ENCODE data around the gene KRT33A. TPM values are rescaled to one million over a fixed set of nuclear protein-coding genes. Genes with fewer than 3 reads are reported as not detected.

Gene KRT33A
- total and polyA plus RNA-seq, 4 donors = not detected

GRCh38 chr17:41332239-41332638, 18.4 kb downstream of the KRT33A start (continued):
- TF ChIP-seq CTCF (IDR thresholded peaks at IDR 0.05; ENCODE audit: low read depth, low read length, missing input control) (no peak), FOXA1 (IDR thresholded peaks at IDR 0.05) (no peak), RAD21 (IDR thresholded peaks at IDR 0.05) (no peak), NR2F2 (IDR thresholded peaks at IDR 0.05) (no peak), EGR1 (IDR thresholded peaks at IDR 0.05; ENCODE audit: low read depth in 2 of 2) (no peak), ATF3 (IDR thresholded peaks at IDR 0.05) (no peak)

- WGBS = 76% methylated on average over 7 of the region's 7 CpGs
Measured at GRCh38 chr17:41331606-41332005, 19.0 kb downstream of the KRT33A start.

More at GRCh38 chr17:41331606-41332005, 19.0 kb downstream of the KRT33A start:
- no peaks in the 10 kb centered on the region for H3K36me3 ChIP-seq (ENCODE audit: control insufficient read depth in 4 of 4, insufficient read depth in 3 of 4, low read depth in 1 of 4, low read length in 3 of 4)
- H3K4me1 ChIP-seq (ENCODE audit: control insufficient read depth in 4 of 4, insufficient read depth in 4 of 4, low read length in 3 of 4) = no peaks in the 10 kb centered on the region
- DNase-seq (ENCODE audit: low spot score) = no peak
- H3K27ac ChIP-seq (ENCODE audit: low read depth in 1 of 2, low read length in 2 of 2) = no peak overlapping the region
- no peak overlapping the region for H3K4me3 ChIP-seq (ENCODE audit: low read depth in 1 of 3, low read length in 3 of 3)
- no peaks in the 10 kb centered on the region for H3K9me3 ChIP-seq (ENCODE audit: control insufficient read depth in 4 of 4, low read length in 3 of 4)
- no peaks in the 10 kb centered on the region for H3K27me3 ChIP-seq (ENCODE audit: control insufficient read depth in 4 of 4, insufficient read depth in 4 of 4, low read length in 3 of 4)
- no peak overlapping the region for H3K9ac ChIP-seq (ENCODE audit: low read depth in 1 of 2, low read length in 2 of 2)
- TF ChIP-seq GABPA (IDR thresholded peaks at IDR 0.05 in 1 of 2, conservative IDR thresholded peaks at IDR 0.05 in 1 of 2) = no peak
- no peak for TF ChIP-seq CTCF (IDR thresholded peaks at IDR 0.05; ENCODE audit: low read depth, low read length, missing input control)
- no peak for TF ChIP-seq ATF3 (IDR thresholded peaks at IDR 0.05)
- TF ChIP-seq NR2F2 (IDR thresholded peaks at IDR 0.05) = no peak
- no peak for TF ChIP-seq RAD21 (IDR thresholded peaks at IDR 0.05)
- no peak for TF ChIP-seq EGR1 (IDR thresholded peaks at IDR 0.05; ENCODE audit: low read depth in 2 of 2)
- TF ChIP-seq, protein P1, sequence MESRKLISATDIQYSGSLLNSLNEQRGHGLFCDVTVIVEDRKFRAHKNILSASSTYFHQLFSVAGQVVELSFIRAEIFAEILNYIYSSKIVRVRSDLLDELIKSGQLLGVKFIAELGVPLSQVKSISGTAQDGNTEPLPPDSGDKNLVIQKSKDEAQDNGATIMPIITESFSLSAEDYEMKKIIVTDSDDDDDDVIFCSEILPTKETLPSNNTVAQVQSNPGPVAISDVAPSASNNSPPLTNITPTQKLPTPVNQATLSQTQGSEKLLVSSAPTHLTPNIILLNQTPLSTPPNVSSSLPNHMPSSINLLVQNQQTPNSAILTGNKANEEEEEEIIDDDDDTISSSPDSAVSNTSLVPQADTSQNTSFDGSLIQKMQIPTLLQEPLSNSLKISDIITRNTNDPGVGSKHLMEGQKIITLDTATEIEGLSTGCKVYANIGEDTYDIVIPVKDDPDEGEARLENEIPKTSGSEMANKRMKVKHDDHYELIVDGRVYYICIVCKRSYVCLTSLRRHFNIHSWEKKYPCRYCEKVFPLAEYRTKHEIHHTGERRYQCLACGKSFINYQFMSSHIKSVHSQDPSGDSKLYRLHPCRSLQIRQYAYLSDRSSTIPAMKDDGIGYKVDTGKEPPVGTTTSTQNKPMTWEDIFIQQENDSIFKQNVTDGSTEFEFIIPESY (IDR thresholded peaks at IDR 0.05) = no peak
- no peak for TF ChIP-seq HNF4A (conservative IDR thresholded peaks at IDR 0.05)
- TF ChIP-seq, protein P2, sequence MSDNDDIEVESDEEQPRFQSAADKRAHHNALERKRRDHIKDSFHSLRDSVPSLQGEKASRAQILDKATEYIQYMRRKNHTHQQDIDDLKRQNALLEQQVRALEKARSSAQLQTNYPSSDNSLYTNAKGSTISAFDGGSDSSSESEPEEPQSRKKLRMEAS (IDR thresholded peaks at IDR 0.05) = no peak
- no peak for TF ChIP-seq TAF1 (conservative IDR thresholded peaks at IDR 0.05)
- TF ChIP-seq FOXA2 (IDR thresholded peaks at IDR 0.05) = no peak
- TF ChIP-seq FOXA1 (IDR thresholded peaks at IDR 0.05) = no peak
